ENCODE data around the gene KRTAP9-2.
"Not testable (repeated sequence)": the region's sequence is repeated elsewhere in the genome, so short reads cannot be mapped to it uniquely, and the experiment has no call there.

The KRTAP9-2 gene

DNA sequence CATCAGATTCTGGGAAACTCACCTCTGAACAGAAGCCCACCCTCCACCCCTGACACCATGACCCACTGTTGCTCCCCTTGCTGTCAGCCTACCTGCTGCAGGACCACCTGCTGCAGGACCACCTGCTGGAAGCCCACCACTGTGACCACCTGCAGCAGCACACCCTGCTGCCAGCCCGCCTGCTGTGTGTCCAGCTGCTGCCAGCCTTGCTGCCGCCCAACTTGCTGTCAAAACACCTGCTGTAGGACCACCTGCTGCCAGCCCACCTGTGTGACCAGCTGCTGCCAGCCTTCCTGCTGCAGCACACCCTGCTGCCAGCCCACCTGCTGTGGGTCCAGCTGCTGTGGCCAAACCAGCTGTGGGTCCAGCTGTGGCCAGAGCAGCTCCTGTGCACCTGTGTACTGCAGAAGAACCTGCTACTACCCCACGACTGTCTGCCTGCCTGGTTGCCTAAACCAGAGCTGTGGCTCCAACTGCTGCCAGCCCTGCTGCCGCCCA, at the start of gene KRTAP9-2:
Gene KRTAP9-2, plus strand, starts transcription at position 51 of the 498 bp plus-strand sequence. Its CDS starts 7 bp downstream, at position 58.
- DNase-seq = not testable (repeated sequence)

DNA sequence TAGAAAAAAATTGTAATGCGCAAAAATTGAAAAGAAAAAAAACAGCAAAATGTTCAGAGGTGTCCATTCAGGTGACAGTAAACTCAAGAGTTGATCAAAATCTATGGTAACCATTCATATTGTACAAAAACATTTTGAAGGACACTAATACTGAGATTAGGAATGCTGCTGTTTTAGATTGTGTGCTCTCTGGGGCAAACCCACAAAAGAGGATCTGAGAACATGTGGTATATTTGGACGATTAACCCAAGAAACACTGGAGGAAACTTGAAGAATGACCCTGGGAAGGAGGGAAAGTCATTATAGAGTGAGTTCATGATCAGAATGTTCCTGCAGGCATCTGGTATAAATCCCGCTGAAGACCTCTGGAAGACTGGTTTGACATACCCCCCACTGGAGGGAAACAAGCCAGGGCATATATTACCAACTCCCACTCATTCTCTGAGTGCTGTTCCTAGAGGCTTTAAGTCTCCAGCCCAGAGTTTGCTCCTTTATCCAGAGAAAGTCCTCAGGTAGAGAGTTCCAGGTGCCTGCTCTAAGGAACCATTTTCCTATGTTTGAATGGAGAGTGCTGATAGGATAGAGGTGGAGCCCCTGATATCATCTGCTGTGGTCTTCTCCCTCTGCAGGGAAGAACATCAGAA, 49.6 kb upstream of the KRTAP9-2 start:
- DNase-seq = no peak

GRCh38 chr17:41177727-41178271, 48.6 kb upstream of the KRTAP9-2 start, which contains the start of gene KRTAP4-2:
Gene KRTAP4-2, minus strand, starts transcription at chr17:41178221. Its CDS starts 57 bp downstream, at chr17:41178164.
- no peak for DNase-seq

DNA sequence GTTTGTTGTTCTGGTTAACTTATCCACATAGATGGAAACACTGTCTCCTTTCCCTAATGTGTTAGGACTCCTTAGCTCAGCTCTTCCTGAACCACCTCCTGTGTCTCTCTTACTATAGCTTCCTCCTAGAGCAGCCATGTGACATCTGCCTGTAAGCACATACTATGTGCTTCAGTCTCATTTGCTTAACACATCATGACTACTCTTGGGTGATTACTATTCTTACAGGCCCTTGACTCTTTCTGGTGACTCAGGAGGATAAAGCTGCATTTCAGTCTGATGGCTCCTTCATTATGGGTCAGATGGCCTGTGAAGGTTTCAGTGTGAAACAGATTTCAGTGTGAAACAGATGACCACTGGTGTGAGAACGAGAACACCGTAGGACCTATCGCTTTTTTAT, 48.1 kb upstream of the KRTAP9-2 start:
- no peak for DNase-seq

DNA sequence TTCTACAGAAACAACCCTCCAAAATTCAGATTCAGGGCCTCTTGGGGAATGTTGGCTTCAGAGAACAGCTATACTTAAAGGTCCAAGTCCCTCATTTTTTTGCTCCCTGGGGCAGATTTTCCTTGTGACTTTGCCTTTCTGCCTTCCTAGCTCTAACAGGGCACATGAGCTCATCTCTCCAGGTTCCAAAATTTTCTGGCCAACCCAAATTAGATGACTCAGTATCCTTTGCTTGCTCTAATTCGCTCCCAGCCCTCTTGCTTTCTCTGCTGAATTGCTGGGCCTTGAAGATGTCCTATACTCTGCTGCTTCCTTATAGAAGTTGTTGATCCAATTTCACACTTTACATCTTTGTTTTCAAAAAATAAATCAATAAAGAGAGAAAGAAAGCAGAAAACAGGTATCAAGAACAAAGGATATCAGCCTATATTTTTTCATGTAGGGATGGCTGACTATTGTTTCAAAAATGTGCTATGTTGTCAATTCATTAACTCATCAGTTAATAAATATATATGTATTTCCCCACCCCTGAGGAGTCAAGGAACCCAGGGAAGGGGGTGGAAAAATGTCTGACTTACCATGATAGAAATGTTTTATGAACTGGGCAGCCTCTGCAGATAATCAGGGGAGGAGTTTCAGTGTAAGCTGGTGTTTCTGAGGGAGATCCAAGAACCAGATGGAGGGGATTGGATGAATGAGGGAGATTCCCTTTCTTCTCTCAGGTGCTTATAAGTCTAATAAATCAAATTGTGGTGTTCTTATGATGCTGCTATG, 47.4 kb upstream of the KRTAP9-2 start:
- DNase-seq = no peak

DNA sequence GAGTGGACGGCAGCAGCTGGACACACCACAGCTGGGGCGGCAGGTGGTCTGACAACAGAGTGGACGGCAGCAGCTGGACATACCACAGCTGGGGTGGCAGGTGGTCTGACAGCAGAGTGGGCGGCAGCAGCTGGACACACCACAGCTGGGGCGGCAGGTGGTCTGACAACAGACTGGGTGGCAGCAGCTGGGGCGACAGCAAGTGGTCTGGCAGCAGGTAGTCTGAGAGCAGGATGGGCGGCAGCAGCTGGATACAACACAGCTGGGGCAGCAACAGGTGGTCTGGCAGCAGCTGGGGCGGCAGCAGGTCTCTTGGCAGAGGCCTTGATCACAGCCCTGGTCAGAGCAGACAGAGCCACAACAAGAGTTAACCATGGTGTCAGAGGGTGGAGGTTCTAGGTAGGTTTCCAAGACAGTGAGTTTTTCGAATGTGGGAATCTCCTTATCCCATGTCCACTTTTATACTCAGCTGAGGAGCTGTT, 41.9 kb upstream of the KRTAP9-2 start, which contains the start of gene KRTAP4-1:
Gene KRTAP4-1, minus strand, starts transcription at position 432 of the 482 bp plus-strand sequence. Its CDS starts 57 bp downstream, at position 375.
- DNase-seq = no peak

DNA sequence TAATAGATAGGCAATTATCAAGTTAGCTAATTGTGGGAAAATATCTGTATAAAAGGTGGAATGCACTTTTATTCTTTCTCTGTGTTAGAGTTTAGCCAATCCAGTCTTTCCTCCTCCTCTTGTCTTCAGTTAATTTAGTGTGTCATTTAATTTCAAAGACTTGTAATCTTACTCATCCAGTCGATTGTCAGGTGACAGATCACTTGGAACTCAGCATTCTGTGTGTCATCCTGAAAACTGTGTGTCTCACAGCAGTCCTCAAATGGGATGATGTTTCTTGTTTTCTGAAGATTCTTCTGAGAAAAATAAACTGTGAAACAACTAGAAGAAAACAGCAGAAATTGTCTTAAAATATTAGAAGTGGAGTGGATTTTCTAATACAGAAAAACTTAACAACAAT, 41.4 kb upstream of the KRTAP9-2 start:
- no peak for DNase-seq

GRCh38 chr17:41186872-41187271, 39.6 kb upstream of the KRTAP9-2 start:
- DNase-seq = no peak

- not testable (repeated sequence) for DNase-seq
These were observed 36.6 kb upstream of the KRTAP9-2 start, which contains the start of gene KRTAP9-1 for GRCh38 chr17:41189837-41190318. Gene KRTAP9-1, plus strand, starts transcription at chr17:41189887. Its CDS starts 0 bp downstream, at chr17:41189887.

DNA sequence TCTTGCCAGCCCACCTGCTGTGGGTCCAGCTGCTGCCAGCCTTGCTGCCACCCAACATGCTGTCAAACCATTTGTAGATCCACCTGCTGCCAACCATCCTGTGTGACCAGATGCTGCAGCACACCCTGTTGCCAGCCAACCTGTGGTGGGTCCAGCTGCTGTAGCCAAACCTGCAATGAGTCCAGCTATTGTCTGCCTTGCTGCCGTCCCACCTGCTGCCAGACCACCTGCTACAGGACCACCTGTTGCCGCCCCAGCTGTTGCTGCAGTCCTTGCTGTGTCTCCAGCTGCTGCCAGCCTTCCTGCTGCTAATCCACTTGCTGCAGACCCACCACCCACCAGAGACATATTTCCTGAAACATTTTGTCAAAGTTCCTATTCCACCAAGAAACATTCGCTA, 36.1 kb upstream of the KRTAP9-2 start:
- DNase-seq = no peak

- no peak for DNase-seq
These were observed 30.4 kb upstream of the KRTAP9-2 start for GRCh38 chr17:41196068-41196467.

DNA sequence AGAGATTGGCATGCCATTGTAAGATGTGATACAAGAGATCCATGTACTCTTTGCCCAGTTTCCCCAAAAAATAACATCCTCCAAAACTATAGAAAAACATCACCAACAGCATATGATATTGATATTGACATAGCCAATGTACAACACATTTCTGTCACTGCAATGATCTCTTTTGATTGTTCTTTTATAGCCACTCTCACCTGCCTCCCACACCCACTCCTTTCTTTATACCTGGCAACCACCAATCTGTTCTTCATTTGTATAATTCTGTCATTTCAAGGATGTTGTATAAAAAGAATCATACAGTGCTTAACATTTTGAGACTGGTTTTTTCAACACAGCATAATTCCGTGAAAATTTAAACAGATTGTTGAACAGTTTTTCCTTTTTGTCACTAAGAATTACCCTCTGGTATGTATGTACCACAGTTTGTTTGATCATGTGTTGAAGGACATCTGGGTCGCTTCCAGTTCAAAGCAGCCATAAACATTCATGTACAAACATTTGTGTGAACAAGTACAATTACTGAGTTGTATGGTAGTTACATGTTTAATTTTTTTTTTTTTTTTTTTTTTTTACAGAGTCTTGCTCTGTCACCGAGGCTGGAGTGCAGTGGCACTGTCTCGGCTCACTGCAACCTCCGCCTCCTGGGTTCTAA, 26.9 kb upstream of the KRTAP9-2 start:
- no peak for DNase-seq

DNA sequence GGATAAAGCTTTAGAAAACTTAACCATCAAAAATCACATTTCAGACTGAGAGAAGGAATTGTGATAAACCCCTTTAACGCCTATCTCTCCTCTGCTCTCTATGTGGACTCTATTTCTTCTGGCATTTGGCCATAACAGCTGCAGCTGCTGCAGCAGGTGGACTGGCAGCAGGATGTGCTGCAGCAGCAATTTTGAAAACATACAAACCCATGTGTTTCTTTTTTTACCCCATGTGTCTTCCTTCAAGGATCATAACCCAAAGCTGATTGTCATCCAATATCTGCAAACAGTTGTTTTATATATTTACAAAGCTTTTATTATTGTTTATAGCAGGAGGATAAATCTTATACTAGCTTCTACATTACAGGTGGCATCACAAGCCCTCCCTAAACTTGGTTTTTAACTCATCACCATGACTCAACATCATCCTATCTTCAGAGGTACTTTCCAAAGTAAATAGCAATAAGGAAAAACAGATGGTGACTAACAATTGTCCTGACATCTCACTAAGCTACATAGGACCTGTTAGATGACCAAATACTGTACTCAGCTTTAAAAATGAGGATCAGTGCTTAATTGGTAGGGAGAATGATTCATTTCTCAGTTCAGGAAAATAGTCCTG, 14.5 kb upstream of the KRTAP9-2 start:
- DNase-seq = no peak

DNA sequence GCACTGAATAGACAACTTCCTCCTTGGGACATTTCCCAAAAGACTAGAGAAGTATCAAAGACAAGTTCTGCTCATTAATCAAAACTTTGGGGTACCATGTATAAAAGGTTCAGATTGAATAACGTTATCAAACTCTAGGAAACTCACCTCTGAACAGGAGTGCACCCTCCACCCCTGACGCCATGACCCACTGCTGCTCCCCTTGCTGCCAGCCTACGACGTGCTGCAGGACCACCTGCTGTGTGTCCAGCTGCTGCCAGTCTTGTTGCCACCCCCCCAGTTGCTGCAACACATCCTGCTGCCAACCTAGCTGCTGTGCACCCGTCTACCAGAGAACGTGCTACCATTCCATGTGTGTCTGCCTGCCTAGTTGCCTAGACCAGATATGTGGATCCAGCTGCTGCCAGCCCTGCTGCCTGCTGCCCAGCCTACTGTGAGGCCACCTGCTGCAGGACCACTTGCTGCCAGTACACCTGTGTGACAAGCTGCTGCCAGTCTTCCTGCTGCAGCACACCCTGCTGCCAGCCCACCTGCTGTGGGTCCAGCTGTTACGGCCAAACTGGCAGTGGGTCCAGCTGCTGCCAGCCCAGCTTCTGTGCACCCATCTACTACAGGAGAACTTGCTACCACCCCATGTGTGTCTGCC, 13.8 kb upstream of the KRTAP9-2 start:
- no peak for DNase-seq

GRCh38 chr17:41215681-41216080, 10.8 kb upstream of the KRTAP9-2 start:
- DNase-seq = no peak

DNA sequence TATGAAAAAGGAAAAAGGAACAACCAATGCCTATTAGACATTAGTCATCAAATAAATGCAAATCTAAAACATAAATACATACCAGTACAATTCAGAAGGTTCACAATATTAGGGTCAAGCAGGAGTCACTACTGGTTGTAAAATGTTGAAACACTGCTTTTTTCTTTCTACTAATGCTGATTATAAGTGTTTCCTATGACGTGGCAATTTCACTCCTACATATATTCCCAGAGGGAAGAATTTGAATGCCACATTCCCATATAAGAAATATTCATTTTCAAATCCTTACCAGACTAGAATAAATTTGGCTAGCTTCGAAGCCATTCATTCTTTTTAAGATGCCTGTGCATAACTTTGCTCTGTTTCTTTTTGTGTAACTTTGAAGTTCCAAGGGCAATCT, 2.6 kb upstream of the KRTAP9-2 start:
- no peak for DNase-seq

- DNase-seq = no peak
These were observed 397 bp upstream of the KRTAP9-2 start for GRCh38 chr17:41226051-41226450.

GRCh38 chr17:41230094-41230493, 3.6 kb downstream of the KRTAP9-2 start:
- DNase-seq = no peak

- no peak for DNase-seq
These were observed 5.3 kb downstream of the KRTAP9-2 start for GRCh38 chr17:41231731-41232130.

DNA sequence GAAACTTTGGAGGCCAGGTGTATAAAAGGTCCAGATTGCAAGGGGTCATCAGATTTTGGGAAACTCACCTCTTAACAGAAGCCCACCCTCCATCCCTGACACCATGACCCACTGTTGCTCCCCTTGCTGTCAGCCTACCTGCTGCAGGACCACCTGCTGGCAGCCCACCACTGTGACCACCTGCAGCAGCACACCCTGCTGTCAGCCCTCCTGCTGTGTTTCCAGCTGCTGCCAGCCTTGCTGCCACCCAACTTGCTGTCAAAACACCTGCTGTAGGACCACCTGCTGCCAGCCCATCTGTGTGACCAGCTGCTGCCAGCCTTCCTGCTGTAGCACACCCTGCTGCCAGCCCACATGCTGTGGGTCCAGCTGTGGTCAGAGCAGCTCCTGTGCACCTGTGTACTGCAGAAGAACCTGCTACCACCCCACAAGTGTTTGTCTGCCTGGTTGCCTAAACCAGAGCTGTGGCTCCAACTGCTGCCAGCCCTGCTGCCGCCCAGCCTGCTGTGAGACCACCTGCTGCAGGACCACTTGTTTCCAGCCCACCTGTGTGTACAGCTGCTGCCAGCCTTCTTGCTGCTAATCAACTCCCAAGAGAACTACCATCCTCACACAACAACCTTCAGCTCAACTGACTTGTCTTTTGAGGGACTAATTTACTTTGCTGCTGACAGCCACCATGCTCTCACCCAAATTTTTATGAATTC, 6.1 kb downstream of the KRTAP9-2 start, which contains the start of gene KRTAP9-3:
Gene KRTAP9-3, plus strand, starts transcription at position 51 of the 707 bp plus-strand sequence. Its CDS starts 53 bp downstream, at position 104.
- not testable (repeated sequence) for DNase-seq

DNA sequence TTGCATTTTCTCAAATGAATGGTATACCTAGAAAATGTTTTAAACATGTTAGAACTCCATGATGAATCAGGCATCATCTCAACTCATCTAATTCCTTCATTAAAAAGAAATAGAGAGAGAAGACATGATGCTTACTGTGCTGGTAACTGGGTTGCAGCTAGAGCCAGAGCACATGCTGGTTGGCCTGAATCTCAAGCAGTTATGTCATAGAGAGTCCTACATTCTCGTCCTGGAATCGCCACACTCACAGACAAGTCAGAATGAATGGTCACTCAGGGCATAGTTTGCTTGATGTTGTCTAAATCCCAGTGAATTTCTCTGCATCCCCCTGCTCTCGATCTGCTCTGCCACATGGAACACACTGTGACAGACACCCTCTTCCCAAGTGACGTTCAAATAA, 10.7 kb downstream of the KRTAP9-2 start:
- DNase-seq = not testable (repeated sequence)

Measured in GF-D8 (cell line).